Activated CD4-positive, alpha-beta T cell treated with anti-CD3 and anti-CD28 coated beads, Interleukin-2, amount 10 ng/mL, durations not matched to agents 24 days and 14 days (primary cell): Measurements from ENCODE around the gene LAMP1. TPM values are rescaled to one million over a fixed set of nuclear protein-coding genes. Genes with fewer than 3 reads are reported as not detected.

ENCODE experiments used
- total RNA-seq: library from RNA; stranded (reverse); gene quantifications from 2 replicates; pipeline ENCODE4 v1.2.3, GENCODE V29; 2022

The LAMP1 gene
- total RNA-seq, 1 donor from 2014 or later, result 57.5 TPM

Other genes with a start within 250 kb of the LAMP1 start
- gene F7, start 191.4 kb upstream of the LAMP1 start, total RNA-seq, result not detected in 2 replicates
- not detected in 2 replicates for gene F10, start 174.4 kb upstream of the LAMP1 start, total RNA-seq
- gene PROZ, start 138.6 kb upstream of the LAMP1 start, total RNA-seq, result not detected in 2 replicates
- 83.6 and 87.1 TPM in 2 replicates for gene PCID2, start 88.6 kb upstream of the LAMP1 start, total RNA-seq
- gene CUL4A, start 87.6 kb upstream of the LAMP1 start, total RNA-seq, result 88.5 and 92.5 TPM in 2 replicates
- gene GRTP1, start 66.9 kb downstream of the LAMP1 start, total RNA-seq, result not detected in 2 replicates
- gene ADPRHL1, start 156.2 kb downstream of the LAMP1 start, total RNA-seq, result 0.62 and 0.86 TPM in 2 replicates
- 21.4 and 29.9 TPM in 2 replicates for gene DCUN1D2, start 193.5 kb downstream of the LAMP1 start, total RNA-seq